WTC11 (cell line): Measurements from ENCODE around the gene PPP1R12A.

Source experiments
- ARID4B ChIP-seq: sonication (generic); formaldehyde crosslinking; IDR thresholded peaks from 2 replicates; pipeline ENCODE4 v1.8.0; 2023; ENCODE audit warnings: missing genetic modification reagents, mild to moderate bottlenecking, borderline replicate concordance
- CTCF ChIP-seq: fragments of 200-600 bp; IDR thresholded peaks from 2 replicates; pipeline ENCODE4 v1.8.0; 2022; ENCODE audit warnings: antibody characterized with exemption
- IRF2 ChIP-seq: sonication (generic); formaldehyde crosslinking; IDR thresholded peaks from 2 replicates; pipeline ENCODE4 v1.8.0; 2022; ENCODE audit warnings: low read depth, missing genetic modification reagents, borderline replicate concordance
- TEAD4 ChIP-seq: sonication (generic); formaldehyde crosslinking; IDR thresholded peaks from 2 replicates; pipeline ENCODE4 v1.8.0; 2022; ENCODE audit warnings: mild to moderate bottlenecking, missing genetic modification reagents

- no peak for TF ChIP-seq ARID4B (CRISPR knock-in tag)
- TF ChIP-seq CTCF = no peak
- no peak for TF ChIP-seq IRF2
- TF ChIP-seq TEAD4 = no peak
Measured at GRCh38 chr12:79959484-79959883, 24.6 kb upstream of the PPP1R12A start.
